B cell (primary cell): ENCODE data around the gene IRS1.

ENCODE experiments used
- EZH2 ChIP-seq: IDR thresholded peaks from 2 replicates; pipeline ENCODE4 v1.6.1; 2012; ENCODE audit warnings: borderline replicate concordance, low read depth, mild to moderate bottlenecking, moderate library complexity, low read length; ENCODE audit not compliant: insufficient read depth, poor library complexity, severe bottlenecking
- TF ChIP-seq, protein P1 (sequence below): fragments of 200-600 bp; IDR thresholded peaks from one replicate; pipeline ENCODE4 v1.8.0; 2022; ENCODE audit warnings: antibody characterized with exemption, mild to moderate bottlenecking

DNA sequence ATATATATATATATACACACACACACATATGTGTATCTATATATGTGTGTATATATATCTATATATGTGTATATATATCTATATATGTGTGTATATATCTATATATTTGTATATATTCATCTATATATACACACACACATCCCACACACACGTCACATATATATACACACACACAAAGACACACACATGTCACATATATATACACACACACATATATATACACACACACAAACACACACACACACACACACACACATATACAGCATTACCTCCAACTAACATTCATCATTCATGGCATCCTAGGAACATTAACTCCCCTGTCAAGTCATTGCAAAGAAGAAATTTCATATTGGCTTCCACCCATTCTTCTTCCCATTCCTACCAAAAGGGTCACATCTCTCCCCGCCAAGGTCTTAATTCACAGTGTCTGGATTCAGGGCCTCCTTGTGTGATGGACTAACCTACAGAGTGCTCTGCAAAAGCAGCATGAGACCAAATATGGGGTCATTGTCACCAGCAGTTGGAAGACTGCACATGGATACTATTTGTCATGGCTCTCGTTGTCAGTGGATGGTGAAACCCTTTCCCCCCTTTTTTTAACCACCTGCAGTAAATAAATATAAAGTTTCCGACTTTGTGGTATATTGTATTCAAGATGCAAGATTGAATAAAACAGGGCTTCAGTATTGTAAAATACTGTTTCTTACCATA is 67.0 kb downstream of the IRS1 start:
- TF ChIP-seq, protein P1, sequence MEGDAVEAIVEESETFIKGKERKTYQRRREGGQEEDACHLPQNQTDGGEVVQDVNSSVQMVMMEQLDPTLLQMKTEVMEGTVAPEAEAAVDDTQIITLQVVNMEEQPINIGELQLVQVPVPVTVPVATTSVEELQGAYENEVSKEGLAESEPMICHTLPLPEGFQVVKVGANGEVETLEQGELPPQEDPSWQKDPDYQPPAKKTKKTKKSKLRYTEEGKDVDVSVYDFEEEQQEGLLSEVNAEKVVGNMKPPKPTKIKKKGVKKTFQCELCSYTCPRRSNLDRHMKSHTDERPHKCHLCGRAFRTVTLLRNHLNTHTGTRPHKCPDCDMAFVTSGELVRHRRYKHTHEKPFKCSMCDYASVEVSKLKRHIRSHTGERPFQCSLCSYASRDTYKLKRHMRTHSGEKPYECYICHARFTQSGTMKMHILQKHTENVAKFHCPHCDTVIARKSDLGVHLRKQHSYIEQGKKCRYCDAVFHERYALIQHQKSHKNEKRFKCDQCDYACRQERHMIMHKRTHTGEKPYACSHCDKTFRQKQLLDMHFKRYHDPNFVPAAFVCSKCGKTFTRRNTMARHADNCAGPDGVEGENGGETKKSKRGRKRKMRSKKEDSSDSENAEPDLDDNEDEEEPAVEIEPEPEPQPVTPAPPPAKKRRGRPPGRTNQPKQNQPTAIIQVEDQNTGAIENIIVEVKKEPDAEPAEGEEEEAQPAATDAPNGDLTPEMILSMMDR = no peak
- TF ChIP-seq EZH2 = no peak
